Measurements from ENCODE around the gene ZNF629.

The ZNF629 gene

DNA sequence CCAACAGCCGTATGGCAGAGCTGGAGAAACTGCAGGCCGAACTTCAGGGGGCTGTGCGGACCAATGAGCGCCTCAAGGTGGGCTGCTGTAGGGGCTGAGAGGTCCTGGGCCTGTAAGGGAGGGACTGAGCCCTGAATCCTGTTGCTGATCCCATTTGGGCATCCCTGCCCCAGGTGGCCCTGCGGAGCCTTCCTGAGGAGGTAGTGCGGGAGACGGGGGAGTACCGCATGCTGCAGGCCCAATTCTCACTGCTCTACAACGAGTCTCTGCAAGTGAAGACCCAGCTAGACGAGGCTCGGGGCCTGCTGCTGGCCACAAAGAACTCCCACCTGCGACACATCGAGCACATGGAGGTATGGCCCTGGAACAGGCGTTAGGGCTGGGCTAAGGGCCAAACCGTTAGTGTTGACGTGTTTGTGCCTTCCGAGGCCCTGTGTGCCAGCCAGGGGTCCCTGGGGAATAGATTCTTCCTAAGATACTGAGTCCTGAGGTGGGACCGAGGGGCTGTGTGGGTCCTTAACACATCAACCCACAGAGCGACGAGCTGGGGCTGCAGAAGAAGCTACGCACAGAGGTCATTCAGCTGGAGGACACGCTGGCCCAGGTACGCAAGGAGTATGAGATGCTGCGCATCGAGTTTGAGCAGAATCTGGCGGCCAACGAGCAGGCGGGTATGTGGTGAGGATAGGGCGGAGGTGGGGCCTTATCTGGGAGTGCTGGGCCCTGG, 20.6 kb downstream of the ZNF629 start:
- no peak for DNase-seq

DNA sequence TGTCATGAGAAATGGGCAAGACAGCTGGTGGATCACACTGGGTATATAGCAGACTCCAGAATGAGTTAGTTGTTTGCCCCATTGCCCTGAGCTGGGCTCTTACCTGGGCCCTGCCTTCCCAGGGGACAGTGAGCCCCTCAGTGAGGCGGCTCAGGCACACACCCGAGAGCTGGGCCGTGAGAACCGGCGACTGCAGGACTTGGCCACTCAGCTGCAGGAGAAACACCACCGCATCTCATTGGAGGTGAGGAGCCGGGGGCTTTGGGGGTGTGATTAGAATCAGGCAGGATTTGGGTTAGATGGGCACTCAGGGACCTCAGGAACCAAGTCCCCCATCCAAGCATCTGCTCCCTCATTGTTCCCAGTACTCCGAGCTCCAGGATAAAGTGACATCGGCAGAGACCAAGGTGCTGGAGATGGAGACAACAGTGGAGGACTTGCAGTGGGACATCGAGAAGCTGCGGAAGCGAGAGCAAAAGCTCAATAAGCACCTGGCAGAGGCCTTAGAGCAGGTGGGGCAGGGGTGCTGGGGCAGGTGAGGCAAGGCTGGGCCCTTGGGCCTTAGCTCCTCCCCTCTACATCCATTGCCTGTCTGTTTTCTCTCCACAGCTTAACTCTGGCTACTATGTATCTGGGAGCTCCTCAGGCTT, 22.1 kb downstream of the ZNF629 start:
- DNase-seq: no peak

DNA sequence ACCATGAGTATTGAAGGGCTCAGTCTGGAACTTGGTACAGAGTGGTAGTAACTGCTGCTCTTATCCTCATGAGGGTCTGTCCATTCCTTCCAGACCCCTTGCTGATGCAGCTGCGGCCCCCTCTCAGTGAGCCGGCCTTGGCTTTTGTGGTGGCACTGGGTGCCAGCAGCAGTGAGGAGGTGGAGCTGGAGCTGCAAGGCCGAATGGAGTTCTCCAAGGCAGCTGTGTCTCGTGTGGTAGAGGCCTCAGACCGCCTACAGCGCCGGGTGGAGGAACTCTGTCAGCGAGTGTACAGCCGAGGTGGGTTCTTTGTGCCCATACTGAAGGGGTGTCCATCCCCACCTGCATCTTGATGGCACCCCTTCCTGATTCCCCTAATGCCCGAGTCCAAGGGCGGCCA, 22.9 kb downstream of the ZNF629 start:
- no peak for DNase-seq

DNA sequence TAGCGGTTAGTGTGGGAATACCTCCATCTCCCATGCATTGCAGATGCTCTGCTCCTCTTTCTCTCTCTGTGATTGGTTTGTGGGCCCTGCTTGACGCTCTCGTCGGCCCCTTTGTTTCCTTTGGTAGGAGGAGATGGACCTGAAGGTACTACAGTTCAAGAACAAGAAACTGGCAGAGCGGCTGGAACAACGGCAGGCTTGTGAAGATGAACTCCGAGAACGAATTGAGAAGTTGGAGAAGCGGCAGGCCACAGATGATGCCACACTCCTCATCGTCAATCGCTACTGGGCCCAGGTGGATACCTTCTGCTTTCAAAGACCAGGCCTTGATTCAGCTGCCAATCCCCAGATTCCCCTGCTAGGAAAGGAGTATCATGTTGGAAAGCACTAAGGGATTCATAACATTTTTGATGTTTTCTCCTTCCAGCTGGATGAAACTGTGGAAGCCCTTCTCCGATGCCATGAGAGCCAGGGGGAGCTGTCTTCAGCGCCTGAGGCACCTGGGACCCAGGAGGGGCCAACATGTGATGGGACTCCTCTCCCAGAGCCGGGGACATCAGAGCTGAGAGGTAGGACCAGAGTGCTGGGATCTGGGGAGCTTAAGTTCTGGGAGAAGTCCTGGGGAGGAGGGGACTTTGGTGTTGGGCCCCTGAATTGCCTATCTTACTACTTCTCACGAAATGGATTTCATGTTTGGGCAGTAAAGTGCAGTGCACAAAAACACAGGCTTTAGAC, 23.8 kb downstream of the ZNF629 start:
- DNase-seq: no peak

DNA sequence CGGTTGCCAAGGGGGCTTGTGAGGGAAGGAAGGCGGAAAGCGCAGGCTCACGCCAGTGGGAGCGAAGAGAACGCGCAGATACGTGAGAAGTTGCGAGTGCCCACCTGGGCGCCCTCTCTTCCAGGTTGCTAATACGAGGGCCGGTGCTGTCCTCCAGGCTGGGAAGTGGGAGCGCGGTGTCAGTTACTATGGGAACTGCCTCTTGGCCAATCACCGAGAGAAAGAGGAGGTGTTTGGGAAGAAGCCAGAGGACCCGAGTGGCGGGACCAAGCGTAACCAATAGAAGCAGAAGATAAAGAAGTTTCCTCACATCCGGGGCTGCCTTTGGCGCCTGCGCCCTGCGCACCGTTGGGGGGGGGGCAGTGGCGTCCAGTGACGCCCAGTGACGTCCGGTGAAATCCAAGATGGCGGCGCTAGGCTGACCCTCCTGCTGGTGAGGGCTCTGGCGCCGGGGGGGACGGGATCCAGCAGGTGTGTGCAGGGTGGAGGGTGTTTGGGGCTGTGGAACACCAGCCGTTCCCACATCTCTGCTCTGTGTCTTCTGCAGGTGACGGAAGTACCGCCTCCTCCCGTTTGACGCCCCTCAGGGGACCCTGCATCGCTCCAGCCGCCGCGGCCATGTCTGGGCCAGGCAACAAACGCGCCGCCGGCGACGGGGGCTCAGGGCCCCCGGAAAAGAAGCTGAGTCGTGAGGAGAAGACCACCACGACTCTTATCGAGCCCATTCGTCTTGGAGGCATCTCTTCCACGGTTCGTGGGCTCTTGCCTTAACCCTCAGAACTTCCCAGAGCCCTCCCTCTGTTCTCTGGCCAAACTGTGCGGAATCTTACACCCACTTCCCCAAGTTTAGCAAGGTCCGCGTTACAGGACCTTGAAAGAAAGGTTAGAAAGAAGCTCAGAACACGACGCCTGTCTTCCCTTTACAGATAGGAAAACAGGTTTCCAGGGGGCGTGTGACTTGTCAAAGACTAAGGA, 24.8 kb downstream of the ZNF629 start, which contains the start of the genes CFAP119 and RNF40:
Gene CFAP119, minus strand, starts transcription at position 135 of the 975 bp plus-strand sequence. CDS start 314 bp downstream, outside the sequence.
Gene RNF40, plus strand, starts transcription at position 395 of the 975 bp plus-strand sequence. Its CDS starts 224 bp downstream, at position 619.
- peak; percentile 80 to 94 (median 87) for DNase-seq

DNA sequence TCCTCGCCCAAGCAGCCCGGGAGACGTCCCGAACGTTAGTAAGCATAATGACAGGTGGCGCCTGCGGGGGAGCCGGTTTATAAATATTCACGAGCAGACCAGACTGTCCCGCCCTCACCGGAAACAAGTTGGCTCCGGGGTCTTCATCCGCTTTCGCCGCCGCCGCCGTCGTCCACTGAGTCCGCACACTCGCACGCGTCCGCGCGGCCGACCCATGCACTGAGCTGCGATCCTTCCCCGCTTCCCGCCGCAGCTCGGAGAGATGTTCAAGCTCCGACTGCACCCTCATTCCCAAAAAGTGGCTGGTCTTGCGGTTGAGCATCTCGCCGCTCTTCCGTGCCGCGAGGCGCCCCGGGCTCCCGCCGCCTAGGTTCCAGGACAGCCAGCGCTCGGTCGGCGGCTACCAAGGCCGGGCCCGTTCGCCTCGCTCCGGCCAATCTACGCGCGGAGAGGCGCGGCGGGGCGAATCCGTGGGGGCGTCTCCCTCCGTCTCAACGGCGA, 25.5 kb downstream of the ZNF629 start:
- DNase-seq: peak in 3 of 5 experiments; percentile 19 to 27 (median 19)

DNA sequence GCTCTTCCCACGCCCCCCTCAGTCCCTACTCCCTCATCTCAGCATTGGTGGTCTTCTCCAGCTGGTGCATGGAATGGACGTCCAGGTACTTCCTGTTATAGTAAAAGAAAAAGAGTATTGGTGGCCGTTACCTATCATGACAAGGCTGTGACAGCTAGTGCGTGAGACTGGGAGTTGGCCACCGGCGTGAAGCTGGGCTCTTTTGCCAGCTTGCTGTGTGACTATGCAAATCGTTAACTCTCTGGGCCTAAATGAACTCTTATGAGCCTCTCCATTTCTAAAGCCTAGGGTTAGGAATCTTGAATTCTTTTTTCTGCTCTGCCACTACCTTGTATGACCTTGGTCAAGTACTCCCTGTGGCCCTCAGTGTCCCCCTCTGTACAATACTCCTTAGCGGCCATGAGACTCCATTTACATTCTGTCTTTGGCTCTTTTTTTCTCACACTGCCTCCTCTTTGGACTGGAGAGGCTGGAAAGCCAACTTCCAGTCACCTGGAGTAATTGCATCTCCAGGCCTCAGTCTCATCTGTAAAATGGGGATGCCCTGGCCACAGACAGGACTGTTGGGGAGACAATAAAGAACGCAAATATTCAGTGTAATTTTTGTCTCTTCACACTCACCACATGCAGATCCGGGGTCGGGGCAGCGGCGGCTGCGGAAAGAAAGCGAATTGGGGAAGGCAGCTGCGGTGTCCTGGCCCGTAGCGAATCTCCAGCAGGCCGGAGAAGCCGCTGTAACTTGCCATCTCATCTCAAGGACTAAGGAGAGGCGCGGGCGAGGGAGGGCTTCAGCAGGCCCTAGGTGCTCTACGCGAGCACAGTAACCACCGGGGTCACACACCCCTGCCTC, 26.2 kb downstream of the ZNF629 start:
- no peak for DNase-seq

DNA sequence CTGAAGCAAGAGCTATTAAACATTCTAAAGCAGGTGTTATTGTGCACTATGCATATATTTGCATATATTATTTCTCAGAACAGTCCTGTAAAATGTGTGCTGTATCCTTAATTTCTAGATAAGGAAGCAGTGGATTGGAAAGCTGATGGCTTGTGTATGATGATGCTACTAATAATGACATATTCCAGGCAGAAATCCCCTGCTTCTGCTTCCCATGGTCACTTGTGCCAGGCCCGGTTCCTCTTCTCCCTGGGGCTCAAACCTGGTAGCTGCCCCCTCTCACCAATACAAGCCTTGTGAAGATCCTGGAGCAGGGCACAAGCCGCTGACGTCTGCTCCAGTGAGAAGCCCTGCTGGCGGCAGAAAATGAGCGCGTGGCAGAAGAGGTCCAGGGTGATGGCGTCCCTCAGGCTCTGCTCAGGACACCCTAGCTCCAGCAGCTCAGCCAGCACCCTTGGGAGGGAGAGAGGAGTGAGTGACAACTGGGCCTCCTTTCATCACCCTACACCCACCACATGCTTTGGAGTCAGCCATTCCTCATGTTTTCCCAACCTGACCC, 26.9 kb downstream of the ZNF629 start:
- DNase-seq: no peak

DNA sequence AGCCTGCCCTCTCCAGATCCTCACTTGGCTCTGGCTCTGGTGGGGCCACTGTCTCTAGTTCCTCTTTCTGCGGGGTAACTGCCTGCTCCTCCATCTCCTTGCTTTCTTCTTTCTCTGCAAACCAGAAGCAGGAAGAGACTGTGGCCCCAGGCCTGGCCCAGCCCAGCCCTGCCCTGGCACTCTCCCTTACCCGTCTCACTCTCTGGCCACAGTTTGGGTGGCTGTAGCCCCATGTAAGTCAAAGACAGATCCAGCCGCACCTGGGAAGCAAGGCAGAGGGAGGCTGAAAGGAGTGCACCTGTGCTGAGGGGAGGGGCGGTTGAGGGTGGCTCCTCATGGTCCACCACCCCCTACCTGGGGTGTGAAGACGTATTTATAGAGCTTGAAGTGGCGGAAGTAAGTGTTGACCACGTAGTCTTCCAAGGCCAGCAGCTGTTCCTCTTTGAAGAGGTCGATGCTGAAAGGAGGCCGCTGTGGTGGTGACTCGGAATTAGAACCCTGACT, 28.0 kb downstream of the ZNF629 start:
- no peak for DNase-seq

DNA sequence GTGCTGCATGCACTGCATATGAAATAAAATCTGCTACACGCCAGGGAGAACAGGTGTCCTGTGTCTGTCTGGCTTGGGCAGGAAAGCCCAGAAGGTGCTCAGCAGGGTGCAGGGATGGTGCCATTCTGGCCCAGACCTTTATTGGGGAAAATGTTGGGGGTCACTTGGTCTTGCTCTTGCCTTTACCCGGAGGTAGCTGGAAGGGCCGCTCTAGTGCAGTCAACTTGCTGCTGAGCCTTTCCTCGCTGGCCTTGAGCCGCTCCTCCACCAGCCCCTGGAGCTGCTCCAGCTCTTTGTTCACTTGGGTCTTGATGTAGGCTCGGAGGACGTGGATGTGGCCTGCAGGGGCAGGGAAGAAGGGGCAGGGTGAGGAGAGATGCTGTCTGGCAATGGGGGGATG, 29.7 kb downstream of the ZNF629 start:
- no peak for DNase-seq

DNA sequence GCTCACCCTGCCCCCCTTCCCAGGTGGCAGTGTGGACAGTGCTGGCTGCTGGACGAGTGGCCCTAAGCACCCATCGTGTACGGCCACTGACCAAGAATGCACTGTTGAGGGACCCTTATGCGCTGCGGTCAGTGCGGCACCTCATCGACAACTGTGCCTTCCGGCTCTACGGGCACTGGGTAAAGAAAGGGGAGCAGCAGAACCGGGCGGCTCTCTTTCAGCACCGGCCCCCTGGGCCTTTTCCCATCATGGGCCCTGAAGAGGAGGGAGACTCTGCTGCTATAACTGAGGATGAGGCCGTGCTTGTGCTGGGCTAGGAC, 30.3 kb downstream of the ZNF629 start:
- no peak for DNase-seq

DNA sequence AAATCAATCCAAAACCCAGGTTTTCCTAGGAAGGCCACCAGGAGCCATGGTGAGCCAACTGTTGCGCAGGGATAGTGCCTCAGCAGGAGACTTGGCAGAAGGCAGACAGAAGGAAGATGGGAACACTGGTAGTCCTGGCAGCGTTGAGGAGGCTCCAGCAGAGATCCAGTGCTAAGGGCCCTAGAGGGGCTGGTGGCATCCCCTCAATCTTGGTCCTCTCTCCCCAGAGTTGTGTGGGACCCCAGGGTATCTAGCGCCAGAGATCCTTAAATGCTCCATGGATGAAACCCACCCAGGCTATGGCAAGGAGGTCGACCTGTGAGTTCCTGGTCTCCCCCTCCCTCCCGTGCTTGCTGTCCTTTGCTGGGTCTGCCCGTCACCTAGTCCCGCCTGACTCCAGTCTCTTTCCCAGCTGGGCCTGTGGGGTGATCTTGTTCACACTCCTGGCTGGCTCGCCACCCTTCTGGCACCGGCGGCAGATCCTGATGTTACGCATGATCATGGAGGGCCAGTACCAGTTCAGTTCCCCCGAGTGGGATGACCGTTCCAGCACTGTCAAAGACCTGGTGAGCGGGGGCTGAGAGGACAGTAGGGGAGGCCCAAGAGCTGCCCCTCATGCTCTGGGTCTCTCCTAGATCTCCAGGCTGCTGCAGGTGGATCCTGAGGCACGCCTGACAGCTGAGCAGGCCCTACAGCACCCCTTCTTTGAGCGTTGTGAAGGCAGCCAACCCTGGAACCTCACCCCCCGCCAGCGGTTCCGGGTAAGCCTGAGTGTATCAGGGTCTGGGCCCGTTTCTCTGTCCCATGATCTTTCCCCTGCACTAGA, 30.8 kb downstream of the ZNF629 start:
- no peak for DNase-seq

DNA sequence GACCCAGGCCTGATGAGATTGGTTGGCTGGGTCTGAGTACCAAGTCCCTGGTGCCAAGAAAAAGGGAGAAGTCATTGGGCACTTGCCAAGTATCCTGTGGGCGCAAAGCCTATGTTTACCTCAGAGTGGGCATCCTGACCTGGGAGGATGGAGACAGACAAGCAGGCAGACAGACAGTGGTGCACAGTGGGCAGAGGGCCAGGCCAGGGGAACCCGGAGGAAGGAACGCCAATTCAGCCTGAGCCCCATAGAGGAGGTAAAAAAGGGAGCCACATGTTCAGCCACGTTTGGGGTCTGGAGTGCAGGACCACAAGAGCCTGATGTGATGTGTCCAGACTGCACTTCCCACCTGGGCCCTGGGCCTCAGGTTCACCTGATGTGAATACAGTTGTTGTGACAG, 33.4 kb downstream of the ZNF629 start:
- no peak for DNase-seq

DNA sequence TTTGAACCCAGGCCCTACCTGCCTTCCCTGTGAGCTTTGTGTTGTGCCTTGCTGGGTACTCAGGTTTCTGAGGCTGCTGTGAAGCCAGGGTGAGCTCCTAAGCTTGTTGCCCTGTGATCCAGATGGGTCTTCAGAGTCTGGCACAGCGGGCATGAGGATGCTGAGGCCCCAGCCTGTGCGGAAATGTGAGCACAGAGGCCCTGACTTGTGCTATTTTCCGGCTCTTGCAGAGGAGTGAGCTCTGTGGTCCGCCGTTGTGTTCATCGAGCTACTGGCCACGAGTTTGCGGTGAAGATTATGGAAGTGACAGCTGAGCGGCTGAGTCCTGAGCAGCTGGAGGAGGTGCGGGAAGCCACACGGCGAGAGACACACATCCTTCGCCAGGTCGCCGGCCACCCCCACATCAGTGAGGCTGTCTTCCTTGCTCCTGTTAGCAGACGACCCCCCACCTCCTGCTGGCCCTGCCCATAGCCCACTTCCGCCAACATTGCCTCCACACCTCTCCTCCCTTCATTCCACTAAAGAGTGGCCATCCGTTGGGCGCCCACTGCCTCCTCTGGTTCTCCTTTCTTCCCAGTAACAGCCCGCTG, 36.0 kb downstream of the ZNF629 start:
- no peak for DNase-seq

DNA sequence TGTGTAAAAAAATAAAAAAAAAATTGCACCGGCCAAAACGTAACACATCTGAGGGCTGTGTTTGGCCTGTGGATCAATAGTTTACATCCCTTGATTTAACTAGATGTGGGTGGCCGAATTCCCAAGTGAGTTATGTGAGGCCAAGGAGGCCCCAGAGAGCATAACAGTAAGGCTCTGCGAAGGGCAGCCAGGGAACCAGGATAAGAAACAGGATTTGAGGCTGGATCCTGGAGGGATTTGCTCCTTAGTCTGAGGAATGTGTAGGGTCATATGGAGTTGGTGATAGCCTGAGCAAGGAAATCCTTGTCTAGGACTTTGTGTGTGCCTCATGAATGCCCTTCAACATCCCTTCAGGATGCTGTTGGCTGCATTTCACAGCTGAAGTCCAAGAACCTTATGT, 36.8 kb downstream of the ZNF629 start:
- no peak for DNase-seq

DNA sequence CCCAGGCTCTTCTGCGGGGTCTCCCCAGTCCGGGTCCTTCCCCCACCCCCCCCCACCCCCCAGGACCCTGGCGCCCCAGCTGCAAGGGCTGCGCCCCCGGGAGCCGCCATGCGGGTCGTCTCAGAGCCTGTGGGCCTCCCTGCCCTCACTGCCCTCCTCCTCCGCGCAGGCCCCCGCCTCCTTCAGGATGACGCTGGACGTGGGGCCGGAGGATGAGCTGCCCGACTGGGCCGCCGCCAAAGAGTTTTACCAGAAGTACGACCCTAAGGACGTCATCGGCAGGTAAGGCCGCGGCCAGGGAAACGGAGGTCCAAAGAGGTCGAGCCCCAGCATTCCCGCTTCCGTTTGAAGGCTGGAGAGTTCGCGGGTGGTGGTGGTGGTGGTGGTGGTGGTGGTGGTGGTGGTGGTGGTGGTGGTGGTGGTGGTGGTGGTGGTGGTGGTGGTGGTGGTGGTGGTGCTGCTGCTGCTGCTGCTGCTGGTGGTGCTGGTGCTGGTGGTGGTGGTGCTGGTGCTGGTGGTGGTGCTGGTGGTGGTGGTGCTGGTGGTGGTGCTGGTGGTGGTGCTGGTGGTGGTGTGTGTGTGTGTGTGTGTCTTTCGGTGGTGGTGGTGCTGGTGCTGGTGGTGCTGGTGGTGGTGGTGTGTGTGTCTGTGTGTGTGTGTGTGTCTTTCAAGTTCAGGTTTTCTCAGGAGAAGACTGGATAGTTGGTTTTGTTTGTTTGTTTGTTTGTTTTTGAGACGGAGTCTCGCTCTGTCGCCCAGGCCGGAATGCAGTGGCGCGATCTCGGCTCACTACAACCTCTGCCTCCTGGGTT, 38.2 kb downstream of the ZNF629 start:
- DNase-seq: peak in 1 of 5 experiments; percentile 37

DNA sequence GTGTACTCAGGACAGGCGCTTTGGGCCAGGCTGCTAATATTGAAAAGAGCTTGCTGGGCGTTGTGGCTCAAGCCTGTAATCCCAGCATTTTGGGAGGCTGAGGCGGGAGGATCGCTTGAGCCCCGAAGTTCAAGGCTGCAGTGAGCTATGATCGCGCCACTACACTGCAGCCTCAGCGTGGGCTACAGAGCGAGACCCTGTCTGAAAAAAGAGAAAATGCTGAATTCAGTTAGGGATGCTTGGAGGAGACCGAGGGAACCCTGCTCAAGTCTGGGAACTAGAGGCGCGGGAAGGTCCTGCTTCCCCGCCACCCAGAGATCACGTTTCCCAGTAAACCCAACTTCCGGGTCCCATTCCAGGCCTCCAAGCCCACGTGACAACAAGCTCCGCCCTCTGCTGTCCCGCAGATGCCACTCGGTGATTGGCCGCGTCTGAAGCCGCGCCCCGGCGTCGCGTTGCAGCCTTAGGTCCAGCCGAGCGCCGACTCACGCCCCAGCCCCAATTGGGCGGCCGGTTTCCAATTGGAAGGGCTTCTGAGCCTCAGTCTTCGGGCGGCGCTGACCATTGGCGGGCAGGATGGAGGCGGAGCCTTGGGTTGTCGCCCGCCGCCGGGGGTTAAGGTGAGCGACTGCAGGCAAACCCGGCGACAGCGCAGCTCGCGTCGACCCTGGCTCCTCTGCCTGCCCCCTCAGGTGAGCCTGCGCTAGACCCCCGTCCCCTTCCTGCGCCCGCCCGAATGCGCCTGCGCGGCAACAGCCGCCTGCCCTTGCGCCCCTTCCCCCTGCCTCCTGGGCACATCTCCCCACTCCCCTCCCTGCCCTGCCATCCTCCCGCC, 39.0 kb downstream of the ZNF629 start, which contains the start of gene PHKG2:
Gene PHKG2, plus strand, starts transcription at position 627 of the 835 bp plus-strand sequence. CDS start 396 bp downstream, outside the sequence.
- DNase-seq: peak; percentile 89 to 99 (median 95)

All from T-helper 2 cell (primary cell).